CD1c-positive myeloid dendritic cell (primary cell): ENCODE results near the gene SDR39U1.

ENCODE experiments used
- DNase-seq: peaks from one replicate; pipeline ENCODE4 v3.0.0-alpha.2; 2016; ENCODE audit errors: extremely low spot score

Gene SDR39U1

GRCh38 chr14:24390701-24391468 lies 51.7 kb downstream of the SDR39U1 start:
- DNase-seq = no peak
